22Rv1 (cell line): ENCODE results near the gene HTATSF1.

Experiments used
- ZFX ChIP-seq: fragments of 450-650 bp; IDR thresholded peaks from 2 replicates; pipeline ENCODE4 v1.6.1; 2017; ENCODE audit warnings: antibody characterized with exemption, borderline replicate concordance
- TF ChIP-seq, protein P1 (sequence below): fragments of 450-650 bp; IDR thresholded peaks from 2 replicates; pipeline ENCODE4 v1.5.1; 2017; ENCODE audit warnings: mild to moderate bottlenecking

DNA sequence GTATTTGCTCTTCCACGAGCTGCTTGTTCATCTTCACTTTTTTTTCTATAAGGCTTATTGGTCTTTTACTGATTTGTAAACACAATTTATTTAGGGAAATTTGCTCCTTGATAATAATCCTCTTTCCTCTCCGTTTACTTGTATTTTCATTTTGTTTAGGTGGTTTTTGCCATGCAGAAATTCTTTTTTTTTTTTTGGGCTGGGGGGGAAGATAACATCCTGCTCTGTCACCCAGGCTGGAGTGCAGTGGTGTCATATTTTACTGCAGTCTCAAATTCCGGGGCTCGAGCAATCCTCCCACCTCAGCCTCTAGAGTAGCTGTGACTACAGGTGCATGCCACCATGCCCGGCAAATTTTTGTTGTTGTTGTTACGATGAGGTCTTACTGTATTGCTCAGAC, 41.3 kb upstream of the HTATSF1 start:
- TF ChIP-seq, protein P1, sequence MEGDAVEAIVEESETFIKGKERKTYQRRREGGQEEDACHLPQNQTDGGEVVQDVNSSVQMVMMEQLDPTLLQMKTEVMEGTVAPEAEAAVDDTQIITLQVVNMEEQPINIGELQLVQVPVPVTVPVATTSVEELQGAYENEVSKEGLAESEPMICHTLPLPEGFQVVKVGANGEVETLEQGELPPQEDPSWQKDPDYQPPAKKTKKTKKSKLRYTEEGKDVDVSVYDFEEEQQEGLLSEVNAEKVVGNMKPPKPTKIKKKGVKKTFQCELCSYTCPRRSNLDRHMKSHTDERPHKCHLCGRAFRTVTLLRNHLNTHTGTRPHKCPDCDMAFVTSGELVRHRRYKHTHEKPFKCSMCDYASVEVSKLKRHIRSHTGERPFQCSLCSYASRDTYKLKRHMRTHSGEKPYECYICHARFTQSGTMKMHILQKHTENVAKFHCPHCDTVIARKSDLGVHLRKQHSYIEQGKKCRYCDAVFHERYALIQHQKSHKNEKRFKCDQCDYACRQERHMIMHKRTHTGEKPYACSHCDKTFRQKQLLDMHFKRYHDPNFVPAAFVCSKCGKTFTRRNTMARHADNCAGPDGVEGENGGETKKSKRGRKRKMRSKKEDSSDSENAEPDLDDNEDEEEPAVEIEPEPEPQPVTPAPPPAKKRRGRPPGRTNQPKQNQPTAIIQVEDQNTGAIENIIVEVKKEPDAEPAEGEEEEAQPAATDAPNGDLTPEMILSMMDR, result no peak
- TF ChIP-seq ZFX, result no peak
